ENCODE measurements around the gene ZNF207.
"Not testable (repeated sequence)": the region's sequence is repeated elsewhere in the genome, so short reads cannot be mapped to it uniquely, and the experiment has no call there.

The ZNF207 gene

GRCh38 chr17:32349854-32350665, at the start of gene ZNF207:
TSS of gene ZNF207 (plus strand) at chr17:32350157. CDS start at chr17:32350286, 129 bp downstream.
- DNase-seq = peak; percentile 99

GRCh38 chr17:32302037-32302436, 47.9 kb upstream of the ZNF207 start:
- DNase-seq = no peak

GRCh38 chr17:32302860-32303649, 46.9 kb upstream of the ZNF207 start:
- no peak for DNase-seq

- DNase-seq = no peak
These were observed 46.1 kb upstream of the ZNF207 start for GRCh38 chr17:32303781-32304288.

GRCh38 chr17:32305049-32305448, 44.9 kb upstream of the ZNF207 start:
- no peak for DNase-seq

GRCh38 chr17:32307658-32308057, 42.3 kb upstream of the ZNF207 start:
- no peak for DNase-seq

- no peak for DNase-seq
These were observed 38.9 kb upstream of the ZNF207 start for GRCh38 chr17:32311028-32311536.

- no peak for DNase-seq
These were observed 35.3 kb upstream of the ZNF207 start for GRCh38 chr17:32314636-32315035.

GRCh38 chr17:32315171-32315570, 34.8 kb upstream of the ZNF207 start:
- no peak for DNase-seq

GRCh38 chr17:32316653-32317052, 33.3 kb upstream of the ZNF207 start:
- DNase-seq = not testable (repeated sequence)

GRCh38 chr17:32317353-32317752, 32.6 kb upstream of the ZNF207 start:
- no peak for DNase-seq

GRCh38 chr17:32318071-32318470, 31.9 kb upstream of the ZNF207 start:
- DNase-seq = no peak

- peak; percentile 90 for DNase-seq
These were observed 30.4 kb upstream of the ZNF207 start for GRCh38 chr17:32319548-32319905.

- not testable (repeated sequence) for DNase-seq
These were observed 29.9 kb upstream of the ZNF207 start for GRCh38 chr17:32320080-32320479.

- DNase-seq = no peak
These were observed 29.1 kb upstream of the ZNF207 start for GRCh38 chr17:32320847-32321246.

- DNase-seq = no peak
These were observed 26.9 kb upstream of the ZNF207 start for GRCh38 chr17:32323046-32323445.

- no peak for DNase-seq
These were observed 26.0 kb upstream of the ZNF207 start for GRCh38 chr17:32323811-32324491.

GRCh38 chr17:32327911-32328310, 22.0 kb upstream of the ZNF207 start:
- no peak for DNase-seq

GRCh38 chr17:32330147-32330546, 19.8 kb upstream of the ZNF207 start:
- no peak for DNase-seq

- DNase-seq = peak; percentile 83
These were observed 18.5 kb upstream of the ZNF207 start for GRCh38 chr17:32331243-32332040.

- DNase-seq = no peak
These were observed 16.8 kb upstream of the ZNF207 start for GRCh38 chr17:32333187-32333586.

- DNase-seq = no peak
These were observed 14.9 kb upstream of the ZNF207 start for GRCh38 chr17:32335046-32335445.

Data from hematopoietic multipotent progenitor cell treated with erythropoietin and hydrocortisone succinate and interleukin-3 and kit ligand, for 4 days (in vitro differentiated cells).